Caco-2 (cell line): ENCODE data around the gene IQUB. TPM values are rescaled to one million over a fixed set of nuclear protein-coding genes. Genes with fewer than 3 reads are reported as not detected.

Experiments used
- BruUV-seq: library from RNA; stranded (reverse); fragments of 400-500 nt; replicated peaks from 2 replicates; lab custom pipeline; 2021; lab: Mats Ljungman, UMichigan
- CTCF ChIA-PET: fragments of 300-600 bp; sonication (Branson Sonifier 250); formaldehyde crosslinking; loops from one replicate; lab custom pipeline; 2022; ENCODE audit warnings: antibody characterized with exemption; lab: Charles Lee
- POLR2A ChIA-PET: fragments of 300-600 bp; sonication (Branson Sonifier 250); formaldehyde crosslinking; loops from one replicate; lab custom pipeline; 2022; ENCODE audit warnings: antibody characterized with exemption; lab: Charles Lee
- DNase-seq, 2 experiments: peaks; one replicate each; pipeline versions ENCODE4 v3.0.0 to v3.0.0-alpha.2; 2020 to 2022
- H3K27me3 ChIP-seq: replicated peaks from 2 replicates; pipeline ENCODE4 v1.6.0; 2011; ENCODE audit warnings: low read length; ENCODE audit not compliant: control insufficient read depth, insufficient read depth
- H3K36me3 ChIP-seq: 2 replicates; pipeline ENCODE4 v1.5.1; 2011; ENCODE audit warnings: low read length; ENCODE audit not compliant: control insufficient read depth, insufficient read depth
- H3K4me1 ChIP-seq: fragments of 250-450 bp; sonication (Bioruptor Pico); 2 replicates; pipeline ENCODE4 v1.5.1; 2020; ENCODE audit warnings: mild to moderate bottlenecking
- H3K4me3 ChIP-seq: 2 replicates; pipeline ENCODE4 v1.5.1; 2011; ENCODE audit warnings: low read depth, mild to moderate bottlenecking, control low read depth, low read length
- H3K9me3 ChIP-seq: fragments of 250-450 bp; sonication (Bioruptor Pico); 2 replicates; pipeline ENCODE4 v1.5.1; 2020; ENCODE audit warnings: mild to moderate bottlenecking, moderate library complexity
- H3K27ac Mint-ChIP-seq: one replicate; pipeline ENCODE4 v1.8.0; 2022; ENCODE audit warnings: mixed read lengths; ENCODE audit not compliant: unreplicated experiment
- H3K27me3 Mint-ChIP-seq: one replicate; pipeline ENCODE4 v1.8.0; 2022; ENCODE audit warnings: mixed read lengths; ENCODE audit not compliant: insufficient read depth, unreplicated experiment
- H3K36me3 Mint-ChIP-seq: one replicate; pipeline ENCODE4 v1.8.0; 2022; ENCODE audit warnings: mild to moderate bottlenecking, mixed read lengths; ENCODE audit not compliant: insufficient read depth, unreplicated experiment
- H3K4me1 Mint-ChIP-seq: one replicate; pipeline ENCODE4 v1.8.0; 2022; ENCODE audit warnings: low read depth, mixed read lengths; ENCODE audit not compliant: unreplicated experiment
- H3K4me3 Mint-ChIP-seq: one replicate; pipeline ENCODE4 v1.8.0; 2022; ENCODE audit warnings: mild to moderate bottlenecking, moderate library complexity, mixed read lengths; ENCODE audit not compliant: unreplicated experiment
- H3K9me3 Mint-ChIP-seq: one replicate; pipeline ENCODE4 v1.8.0; 2022; ENCODE audit warnings: mixed read lengths; ENCODE audit not compliant: unreplicated experiment
- CTCF ChIP-seq, 2 experiments: fragments of 200-600 bp in 1 of 2; IDR thresholded peaks; 1 replicate in 1 of 2; 2 replicates in 1 of 2; pipeline versions ENCODE4 v1.5.1 to v1.8.0; 2011 to 2022; ENCODE audit warnings: antibody characterized with exemption in 1 of 2, control low read depth in 1 of 2, inconsistent platforms in 1 of 2, low read depth in 1 of 2, low read length in 1 of 2, mild to moderate bottlenecking in 1 of 2, moderate library complexity in 1 of 2; ENCODE audit not compliant: insufficient read depth in 1 of 2, severe bottlenecking in 1 of 2, unreplicated experiment in 1 of 2
- intact Hi-C: fragments of 100-400 bp; cut with micrococcal nuclease; formaldehyde crosslinking; loops from one replicate; pipeline ENCODE4 v1.10.0; 2022; ENCODE audit not compliant: unreplicated experiment
- total RNA-seq: library from RNA; stranded (reverse); gene quantifications from 2 replicates; pipeline ENCODE4 v1.2.3, GENCODE V29; 2022

Gene IQUB
- total RNA-seq, 1 experiment from 2014 or later = 0.39 TPM

GRCh38 chr7:123539871-123540270 is 5.5 kb upstream of the IQUB start:
- ChIA-PET POLR2A (no interaction called here), CTCF (interaction anchor here (1.8 kb wide), 1 partner anchor 45 kb away, joined by 7 read pairs; no protein-coding TSS in a partner anchor)
- DNase-seq = no peak
- Histone ChIP-seq H3K4me1 (no peaks in the 10 kb centered on the region), H3K27me3 (no peaks in the 10 kb centered on the region), H3K36me3 (no peaks in the 10 kb centered on the region), H3K9me3 (no peaks in the 10 kb centered on the region), H3K4me3 (no peak overlapping the region)
- TF ChIP-seq CTCF (IDR thresholded peaks at IDR 0.05; ENCODE audit: insufficient read depth in 1 of 2, low read depth in 1 of 2, low read length in 1 of 2, severe bottlenecking in 1 of 2, unreplicated experiment in 1 of 2) = no peak
- no peaks in the 10 kb centered on the region for H3K27me3 Mint-ChIP-seq
- H3K4me1 Mint-ChIP-seq = no peaks in the 10 kb centered on the region
- BruUV-seq = no TSS peak
- intact Hi-C loops = no loop called here
- no peak overlapping the region for H3K27ac Mint-ChIP-seq
- H3K4me3 Mint-ChIP-seq = no peak overlapping the region
- no peaks in the 10 kb centered on the region for H3K9me3 Mint-ChIP-seq
- H3K36me3 Mint-ChIP-seq = no peaks in the 10 kb centered on the region

GRCh38 chr7:123538897-123539296 is 4.5 kb upstream of the IQUB start:
- no peaks in the 10 kb centered on the region for H3K4me1 Mint-ChIP-seq
- BruUV-seq = no TSS peak
- H3K27ac Mint-ChIP-seq = no peak overlapping the region
- intact Hi-C loops = no loop called here
- DNase-seq = no peak
- CTCF ChIA-PET = interaction anchor here (1.8 kb wide), 1 partner anchor 44 kb away, joined by 7 read pairs; no protein-coding TSS in a partner anchor
- H3K4me1 ChIP-seq = no peaks in the 10 kb centered on the region
- no peaks in the 10 kb centered on the region for H3K27me3 Mint-ChIP-seq
- peaks cover 7% of the 10 kb centered on the region for H3K36me3 Mint-ChIP-seq
- POLR2A ChIA-PET = no interaction called here
- H3K9me3 ChIP-seq = no peaks in the 10 kb centered on the region
- no peak overlapping the region for H3K4me3 Mint-ChIP-seq
- no peak for TF ChIP-seq CTCF (IDR thresholded peaks at IDR 0.05; ENCODE audit: insufficient read depth in 1 of 2, low read depth in 1 of 2, low read length in 1 of 2, severe bottlenecking in 1 of 2, unreplicated experiment in 1 of 2)
- no peak overlapping the region for H3K4me3 ChIP-seq
- H3K36me3 ChIP-seq = no peaks in the 10 kb centered on the region
- no peaks in the 10 kb centered on the region for H3K27me3 ChIP-seq
- H3K9me3 Mint-ChIP-seq = no peaks in the 10 kb centered on the region

- ChIA-PET POLR2A (no interaction called here), CTCF (no interaction called here)
- H3K36me3 Mint-ChIP-seq = peaks cover 7% of the 10 kb centered on the region
- no peaks in the 10 kb centered on the region for H3K27me3 ChIP-seq
- intact Hi-C loops = no loop called here
- H3K4me1 ChIP-seq = no peaks in the 10 kb centered on the region
- H3K4me3 ChIP-seq = no peak overlapping the region
- no peak overlapping the region for H3K4me3 Mint-ChIP-seq
- no peaks in the 10 kb centered on the region for H3K4me1 Mint-ChIP-seq
- no peaks in the 10 kb centered on the region for H3K36me3 ChIP-seq
- no peak for DNase-seq
- no peaks in the 10 kb centered on the region for H3K9me3 Mint-ChIP-seq
- no peaks in the 10 kb centered on the region for H3K9me3 ChIP-seq
- no peaks in the 10 kb centered on the region for H3K27me3 Mint-ChIP-seq
- no peak for TF ChIP-seq CTCF (IDR thresholded peaks at IDR 0.05; ENCODE audit: insufficient read depth in 1 of 2, low read depth in 1 of 2, low read length in 1 of 2, severe bottlenecking in 1 of 2, unreplicated experiment in 1 of 2)
- no TSS peak for BruUV-seq
- no peak overlapping the region for H3K27ac Mint-ChIP-seq
Measured at GRCh38 chr7:123538189-123538714, 3.9 kb upstream of the IQUB start.
